Ishikawa (cell line): Measurements from ENCODE around the gene SHH.

ENCODE experiments used
- CEBPB ChIP-seq: IDR thresholded peaks from 2 replicates; pipeline ENCODE4 v1.6.1; 2012
- CREB1 ChIP-seq: IDR thresholded peaks from 2 replicates; pipeline ENCODE4 v1.6.1; 2012; ENCODE audit warnings: low read depth
- EGR1 ChIP-seq: IDR thresholded peaks from 2 replicates; pipeline ENCODE4 v1.6.1; 2012
- EP300 ChIP-seq: IDR thresholded peaks from 2 replicates; pipeline ENCODE4 v1.6.1; 2012; ENCODE audit warnings: borderline replicate concordance
- FOXM1 ChIP-seq: IDR thresholded peaks from 2 replicates; pipeline ENCODE4 v1.6.1; 2012; ENCODE audit warnings: low read depth, borderline replicate concordance
- NFIC ChIP-seq: IDR thresholded peaks from 2 replicates; pipeline ENCODE4 v1.6.1; 2012
- RAD21 ChIP-seq: IDR thresholded peaks from 2 replicates; pipeline ENCODE4 v1.6.1; 2012; ENCODE audit warnings: low read depth
- TAF1 ChIP-seq: IDR thresholded peaks from 2 replicates; pipeline ENCODE4 v1.6.1; 2012; ENCODE audit warnings: low read depth, mild to moderate bottlenecking
- TCF12 ChIP-seq: IDR thresholded peaks from 2 replicates; pipeline ENCODE4 v1.6.1; 2012; ENCODE audit warnings: low read depth
- TEAD4 ChIP-seq: IDR thresholded peaks from 2 replicates; pipeline ENCODE4 v1.6.1; 2012
- YY1 ChIP-seq: IDR thresholded peaks from 2 replicates; pipeline ENCODE4 v1.6.1; 2012; ENCODE audit warnings: low read depth
- ZBTB7A ChIP-seq: IDR thresholded peaks from 2 replicates; pipeline ENCODE4 v1.6.1; 2012; ENCODE audit warnings: low read depth
- TF ChIP-seq, protein P1 (sequence below): IDR thresholded peaks from 2 replicates; pipeline ENCODE4 v1.6.1; 2012
- TF ChIP-seq, protein P2 (sequence below): IDR thresholded peaks from 2 replicates; pipeline ENCODE4 v1.6.1; 2012; ENCODE audit warnings: low read depth, mild to moderate bottlenecking
- TF ChIP-seq, protein P3 (sequence below): IDR thresholded peaks from 2 replicates; pipeline ENCODE4 v1.6.1; 2012

The SHH gene

DNA sequence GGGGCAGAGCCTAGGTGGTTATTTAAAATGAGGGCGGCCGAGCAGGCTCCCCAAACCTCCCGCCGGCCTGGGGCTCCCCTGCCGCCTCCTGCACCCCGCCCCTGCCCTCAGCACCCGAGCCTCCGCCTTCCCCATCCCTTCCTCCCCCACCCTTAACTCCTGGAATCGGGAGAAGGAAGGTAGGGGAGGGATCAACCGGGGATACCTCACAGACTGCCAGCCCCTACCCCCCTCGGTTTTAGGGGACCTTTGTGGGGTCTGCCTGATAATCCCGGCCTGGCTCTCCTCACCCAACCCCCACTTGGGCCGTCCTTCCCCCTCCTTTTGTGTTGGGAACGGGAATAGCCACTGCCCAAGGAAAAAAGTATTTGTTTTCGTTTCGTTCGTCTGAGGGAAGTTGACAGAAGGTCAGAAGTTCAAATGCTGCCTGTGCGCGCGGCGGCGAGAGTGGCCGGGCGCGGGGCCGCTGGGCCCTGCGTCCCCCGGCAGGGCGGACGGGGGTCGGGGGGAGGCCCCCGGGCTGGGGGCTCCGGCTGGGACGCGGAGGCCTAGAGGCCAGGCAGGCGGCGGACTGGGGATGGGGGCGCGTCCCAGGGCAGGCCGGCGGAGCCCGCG lies 2.8 kb downstream of the SHH start:
- no peak for TF ChIP-seq TEAD4
- no peak for TF ChIP-seq TAF1

DNA sequence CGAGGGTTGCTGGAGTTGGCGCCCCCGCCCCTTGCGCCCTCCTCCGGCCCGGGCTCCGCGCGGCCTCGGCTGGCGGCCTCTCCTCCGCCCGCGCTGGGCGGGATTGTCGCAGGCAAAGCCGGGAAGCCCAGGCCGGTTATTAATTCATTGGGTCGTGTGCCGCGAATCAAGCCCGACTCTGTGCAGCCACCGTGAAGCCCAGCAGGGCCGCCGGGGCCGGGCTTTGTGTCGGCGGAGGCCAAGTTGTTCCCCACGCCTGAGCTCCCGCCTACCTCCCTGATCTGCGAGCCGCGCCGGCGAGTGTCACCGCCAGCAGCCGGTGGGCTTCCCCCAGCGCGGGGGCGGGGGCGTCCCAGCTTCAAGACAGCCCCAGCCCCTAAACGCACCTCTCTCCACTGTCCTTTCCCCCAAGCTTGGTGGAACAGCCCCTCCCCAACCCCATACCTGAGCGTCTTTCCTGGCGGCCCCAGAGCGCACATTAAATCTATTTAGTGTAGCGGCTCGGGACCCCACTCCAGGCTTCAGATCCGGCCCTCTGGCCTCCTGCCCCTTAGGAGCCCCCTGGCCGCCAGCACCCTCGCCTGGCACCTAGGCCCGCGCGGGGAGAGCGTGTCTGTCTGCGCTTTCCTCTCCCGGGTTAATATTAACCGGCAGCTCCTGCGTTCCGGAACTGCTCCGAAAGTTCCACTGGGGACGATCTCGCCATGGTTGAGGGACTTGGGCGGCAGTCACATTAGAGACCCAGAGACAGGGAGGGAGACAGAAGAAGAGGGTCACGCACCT lies 3.5 kb downstream of the SHH start:
- TF ChIP-seq TCF12 (no peak; the same call in 1 of the 2 replicates), CEBPB (no peak), NFIC (no peak), TEAD4 (no peak), CREB1 (no peak), EP300 (no peak), RAD21 (no peak), TAF1 (no peak)
- TF ChIP-seq, protein P1, sequence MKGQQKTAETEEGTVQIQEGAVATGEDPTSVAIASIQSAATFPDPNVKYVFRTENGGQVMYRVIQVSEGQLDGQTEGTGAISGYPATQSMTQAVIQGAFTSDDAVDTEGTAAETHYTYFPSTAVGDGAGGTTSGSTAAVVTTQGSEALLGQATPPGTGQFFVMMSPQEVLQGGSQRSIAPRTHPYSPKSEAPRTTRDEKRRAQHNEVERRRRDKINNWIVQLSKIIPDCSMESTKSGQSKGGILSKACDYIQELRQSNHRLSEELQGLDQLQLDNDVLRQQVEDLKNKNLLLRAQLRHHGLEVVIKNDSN, result no peak
- TF ChIP-seq, protein P2, sequence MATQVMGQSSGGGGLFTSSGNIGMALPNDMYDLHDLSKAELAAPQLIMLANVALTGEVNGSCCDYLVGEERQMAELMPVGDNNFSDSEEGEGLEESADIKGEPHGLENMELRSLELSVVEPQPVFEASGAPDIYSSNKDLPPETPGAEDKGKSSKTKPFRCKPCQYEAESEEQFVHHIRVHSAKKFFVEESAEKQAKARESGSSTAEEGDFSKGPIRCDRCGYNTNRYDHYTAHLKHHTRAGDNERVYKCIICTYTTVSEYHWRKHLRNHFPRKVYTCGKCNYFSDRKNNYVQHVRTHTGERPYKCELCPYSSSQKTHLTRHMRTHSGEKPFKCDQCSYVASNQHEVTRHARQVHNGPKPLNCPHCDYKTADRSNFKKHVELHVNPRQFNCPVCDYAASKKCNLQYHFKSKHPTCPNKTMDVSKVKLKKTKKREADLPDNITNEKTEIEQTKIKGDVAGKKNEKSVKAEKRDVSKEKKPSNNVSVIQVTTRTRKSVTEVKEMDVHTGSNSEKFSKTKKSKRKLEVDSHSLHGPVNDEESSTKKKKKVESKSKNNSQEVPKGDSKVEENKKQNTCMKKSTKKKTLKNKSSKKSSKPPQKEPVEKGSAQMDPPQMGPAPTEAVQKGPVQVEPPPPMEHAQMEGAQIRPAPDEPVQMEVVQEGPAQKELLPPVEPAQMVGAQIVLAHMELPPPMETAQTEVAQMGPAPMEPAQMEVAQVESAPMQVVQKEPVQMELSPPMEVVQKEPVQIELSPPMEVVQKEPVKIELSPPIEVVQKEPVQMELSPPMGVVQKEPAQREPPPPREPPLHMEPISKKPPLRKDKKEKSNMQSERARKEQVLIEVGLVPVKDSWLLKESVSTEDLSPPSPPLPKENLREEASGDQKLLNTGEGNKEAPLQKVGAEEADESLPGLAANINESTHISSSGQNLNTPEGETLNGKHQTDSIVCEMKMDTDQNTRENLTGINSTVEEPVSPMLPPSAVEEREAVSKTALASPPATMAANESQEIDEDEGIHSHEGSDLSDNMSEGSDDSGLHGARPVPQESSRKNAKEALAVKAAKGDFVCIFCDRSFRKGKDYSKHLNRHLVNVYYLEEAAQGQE, result no peak
- TF ChIP-seq, protein P3, sequence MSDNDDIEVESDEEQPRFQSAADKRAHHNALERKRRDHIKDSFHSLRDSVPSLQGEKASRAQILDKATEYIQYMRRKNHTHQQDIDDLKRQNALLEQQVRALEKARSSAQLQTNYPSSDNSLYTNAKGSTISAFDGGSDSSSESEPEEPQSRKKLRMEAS, result no peak

DNA sequence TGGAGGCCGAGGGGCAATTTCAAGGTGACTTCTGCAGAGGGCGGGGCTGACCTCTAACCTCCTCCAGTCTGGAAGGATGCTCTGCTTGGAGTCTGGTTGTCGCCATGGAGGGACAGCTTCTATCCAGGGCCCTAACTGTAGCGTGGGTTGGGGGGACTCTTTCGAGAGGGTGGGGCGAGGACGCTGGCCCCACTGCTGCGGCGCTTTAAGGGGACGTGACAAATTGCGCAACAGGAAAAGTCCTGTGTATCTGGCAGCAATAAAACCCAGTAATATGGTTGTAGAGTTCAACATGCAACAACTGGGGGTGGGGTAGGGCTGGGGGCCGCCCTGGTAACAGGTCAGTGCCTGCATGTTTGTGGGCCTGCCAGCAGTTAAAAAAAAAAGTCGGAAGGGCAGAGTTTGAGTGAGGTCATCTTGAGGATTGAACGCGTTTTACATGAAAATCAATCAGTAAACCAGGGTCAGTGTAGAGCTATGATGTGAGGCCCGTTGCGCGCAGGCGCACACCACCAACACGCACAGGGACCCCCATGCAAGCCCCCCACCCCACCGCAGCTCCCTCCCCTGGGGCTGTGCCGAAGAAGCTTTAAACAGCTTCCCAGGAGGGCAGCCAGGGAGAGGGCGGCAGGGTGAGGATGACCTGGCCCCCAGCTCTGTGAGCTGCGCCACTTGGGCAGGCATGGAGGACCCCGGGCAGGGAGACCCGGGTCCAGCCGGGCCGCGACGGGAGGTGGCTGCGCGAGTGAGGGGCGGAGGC lies 4.3 kb downstream of the SHH start:
- TF ChIP-seq TCF12, result no peak
- TF ChIP-seq CEBPB, result peak; percentile 78

DNA sequence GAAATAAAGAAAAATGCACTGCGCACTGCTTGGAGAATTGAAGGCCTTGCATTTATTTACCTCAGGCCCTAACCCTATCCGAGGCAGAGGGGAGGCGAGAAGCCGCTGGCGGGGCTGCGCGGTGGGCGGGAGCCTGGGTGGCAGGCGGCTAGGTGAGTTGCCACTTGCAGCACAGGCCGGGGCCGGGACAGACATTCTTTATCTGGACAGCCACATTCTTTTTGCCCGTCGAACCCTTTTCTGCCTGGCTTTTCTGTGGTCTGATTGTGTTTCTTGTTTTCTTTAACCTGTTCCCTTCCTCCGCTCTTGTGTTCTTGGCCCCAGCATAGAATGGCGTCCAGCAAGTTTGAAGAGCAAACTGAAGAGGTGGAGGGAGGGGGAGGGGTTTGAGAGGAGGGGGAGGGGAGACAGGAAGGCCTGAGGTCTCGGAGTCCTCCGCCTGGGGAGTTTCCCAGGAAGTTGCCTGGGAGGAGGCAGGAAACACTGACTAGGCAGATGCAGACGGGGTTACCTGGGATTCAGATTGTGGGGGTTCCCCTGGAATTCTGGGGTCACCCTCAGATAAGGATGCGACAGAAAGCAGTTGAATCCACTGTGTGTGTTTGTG lies 5.1 kb downstream of the SHH start:
- TF ChIP-seq TAF1 (no peak), CREB1 (no peak), NFIC (no peak), TCF12 (no peak), CEBPB (no peak), ZBTB7A (no peak), YY1 (no peak), TEAD4 (no peak), FOXM1 (no peak), EGR1 (no peak)
- TF ChIP-seq, protein P2, result no peak
- TF ChIP-seq, protein P3, result no peak
- TF ChIP-seq, protein P1, result no peak

DNA sequence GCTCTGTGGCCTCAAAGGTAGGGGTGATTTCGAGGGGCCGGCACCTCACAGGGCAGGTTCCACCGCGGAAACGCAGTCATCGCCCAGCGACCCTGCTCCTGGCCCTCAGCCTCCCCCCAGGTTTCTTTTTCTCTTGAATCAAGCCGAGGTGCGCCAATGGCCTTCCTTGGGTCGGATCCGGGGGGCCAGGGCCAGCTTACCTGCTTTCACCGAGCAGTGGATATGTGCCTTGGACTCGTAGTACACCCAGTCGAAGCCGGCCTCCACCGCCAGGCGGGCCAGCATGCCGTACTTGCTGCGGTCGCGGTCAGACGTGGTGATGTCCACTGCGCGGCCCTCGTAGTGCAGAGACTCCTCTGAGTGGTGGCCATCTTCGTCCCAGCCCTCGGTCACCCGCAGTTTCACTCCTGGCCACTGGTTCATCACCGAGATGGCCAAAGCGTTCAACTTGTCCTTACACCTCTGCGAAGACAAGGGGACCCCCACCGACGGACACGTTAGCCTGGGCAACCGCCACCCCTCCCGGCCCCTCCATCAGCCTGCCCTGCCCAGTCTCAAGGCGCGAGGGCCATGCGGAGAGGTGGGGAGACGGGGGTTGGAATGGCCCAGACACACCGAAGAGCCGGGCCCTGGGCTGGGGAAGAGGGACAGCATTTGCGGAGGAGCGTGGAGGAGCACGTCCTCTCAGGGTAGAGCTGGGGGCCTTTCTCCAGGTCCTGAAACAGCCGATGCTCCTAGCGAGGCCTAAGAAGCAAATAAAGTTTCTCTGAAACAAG lies 6.0 kb downstream of the SHH start:
- TF ChIP-seq CEBPB (no peak), TCF12 (no peak), EP300 (no peak), FOXM1 (no peak), CREB1 (no peak), NFIC (no peak)
- TF ChIP-seq, protein P1, result no peak
